Activated CD4-positive, alpha-beta T cell treated with anti-CD3 and anti-CD28 coated beads, Interleukin-2, amount 50 U/mL, for 24 hours (primary cell): ENCODE results near the gene PYCARD.
"Not testable (repeated sequence)": the region's sequence is repeated elsewhere in the genome, so short reads cannot be mapped to it uniquely, and the experiment has no call there.

Experiments
- DNase-seq, 2 donors: peaks; one replicate each; pipeline ENCODE4 v3.0.0-alpha.2; 2020; ENCODE audit warnings: low read depth in 1 of 2, low spot score in 1 of 2

PYCARD gene

DNA sequence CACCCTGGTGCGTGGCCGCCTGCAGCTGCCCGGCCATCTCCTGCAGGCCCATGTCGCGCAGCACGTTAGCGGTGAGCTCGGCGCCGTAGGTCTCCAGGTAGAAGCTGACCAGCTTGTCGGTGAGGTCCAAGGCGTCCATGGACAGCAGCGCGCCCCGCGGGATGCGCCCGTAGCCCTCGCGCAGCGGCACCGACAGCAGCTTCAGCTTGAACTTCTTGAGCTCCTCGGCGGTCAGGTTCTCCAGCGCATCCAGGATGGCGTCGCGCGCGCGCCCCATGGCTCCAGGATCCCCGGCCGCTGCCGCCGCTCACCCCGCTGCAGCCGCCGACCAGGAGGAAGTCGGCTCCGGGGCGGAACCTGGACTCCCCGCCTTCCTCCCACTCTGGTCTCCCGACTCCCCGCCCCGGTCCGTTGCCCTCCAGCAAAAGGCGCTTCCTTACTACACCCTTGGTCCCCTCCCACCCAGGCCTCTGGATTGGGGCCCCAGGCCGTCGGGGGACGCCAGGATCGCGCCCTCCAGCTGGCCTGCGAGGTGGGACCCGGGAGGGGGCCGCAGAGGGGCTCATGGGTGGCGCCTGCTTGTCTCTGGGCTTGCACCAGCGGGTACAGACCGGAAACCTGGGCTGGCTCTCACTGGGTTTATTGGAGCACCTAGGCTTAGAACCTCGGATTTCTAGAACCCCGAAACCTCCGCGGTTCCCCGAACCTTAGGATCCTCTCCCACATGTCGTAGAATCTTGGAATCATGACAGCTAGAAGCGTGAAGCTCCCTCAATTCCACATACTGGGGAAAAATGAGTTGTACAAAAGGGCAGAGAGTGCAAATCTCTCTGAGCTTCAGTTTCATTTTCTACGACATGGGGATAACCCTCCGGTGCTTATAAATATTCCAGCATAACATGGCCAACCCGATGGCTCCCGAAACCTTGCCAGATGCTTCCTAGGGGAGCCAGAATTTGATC, at the start of gene PYCARD:
Gene PYCARD (minus strand): TSS at position 347 of the 962 bp plus-strand sequence. CDS start 70 bp downstream, at position 277.
- no peak for DNase-seq

DNA sequence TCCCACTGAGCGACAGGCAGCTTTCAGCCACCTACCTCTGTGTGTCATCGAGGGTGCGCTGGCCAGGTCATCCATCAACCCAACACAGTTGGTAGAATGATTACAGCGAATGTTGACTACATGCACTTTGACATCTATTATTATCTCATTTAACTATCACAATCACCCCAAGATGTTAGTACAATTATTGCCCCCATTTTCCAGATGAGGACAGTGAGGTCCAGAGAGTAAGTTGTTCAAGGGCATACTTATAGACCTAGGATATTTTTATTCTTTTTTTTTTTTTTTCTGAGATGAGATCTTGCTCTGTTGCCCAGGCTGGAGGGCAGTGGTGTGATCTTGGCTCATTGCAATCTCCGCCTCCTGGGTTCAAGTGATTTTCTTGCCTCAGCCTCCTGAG, 48.9 kb upstream of the PYCARD start:
- no peak for DNase-seq

DNA sequence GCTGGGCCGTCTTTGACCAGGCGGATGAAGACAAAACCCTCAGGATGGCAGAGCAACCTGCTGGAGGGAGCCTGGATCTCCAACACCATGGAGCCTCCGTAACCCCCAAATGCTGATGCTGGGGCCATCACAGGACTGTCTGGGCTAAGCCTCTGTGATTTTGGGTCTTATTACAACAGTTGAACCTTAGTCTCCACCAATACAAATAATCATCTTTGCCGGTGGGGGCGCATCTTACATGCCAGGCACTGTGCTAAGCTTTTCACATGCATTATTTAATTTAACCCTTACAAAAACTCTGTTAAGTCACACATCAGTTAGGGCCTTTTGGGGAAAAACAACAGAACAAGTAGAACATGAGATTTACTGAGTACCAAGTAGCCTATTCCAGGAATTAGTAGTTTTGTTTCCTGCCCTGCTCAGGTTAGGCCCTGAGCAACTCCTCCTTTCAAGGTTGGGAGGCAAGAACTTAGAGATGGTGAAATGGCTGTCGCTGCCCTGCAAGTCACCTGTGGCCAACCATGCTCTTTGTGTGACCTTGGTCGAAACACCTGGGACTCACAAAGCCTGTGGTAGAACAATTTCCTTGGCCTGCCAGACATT, 48.3 kb upstream of the PYCARD start:
- DNase-seq = no peak

DNA sequence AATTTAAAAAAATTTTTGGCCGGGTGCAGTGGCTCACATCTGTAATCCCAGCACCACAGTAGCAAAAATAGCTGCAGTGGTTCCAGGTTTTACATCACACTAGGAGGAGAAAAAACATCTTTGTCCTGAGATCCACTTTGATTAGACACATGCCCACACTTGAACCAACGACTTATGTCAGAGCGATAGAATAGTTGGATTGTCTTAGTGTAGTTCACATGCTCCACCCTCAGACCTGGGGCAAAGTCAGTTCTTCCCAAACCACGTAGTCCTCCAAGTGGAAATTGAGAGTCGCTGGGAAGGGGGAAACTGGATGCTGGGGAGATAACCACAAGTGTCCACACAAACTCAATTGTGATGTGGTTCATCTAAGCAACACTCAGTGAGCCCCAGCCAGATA, 45.8 kb upstream of the PYCARD start:
- no peak for DNase-seq

DNA sequence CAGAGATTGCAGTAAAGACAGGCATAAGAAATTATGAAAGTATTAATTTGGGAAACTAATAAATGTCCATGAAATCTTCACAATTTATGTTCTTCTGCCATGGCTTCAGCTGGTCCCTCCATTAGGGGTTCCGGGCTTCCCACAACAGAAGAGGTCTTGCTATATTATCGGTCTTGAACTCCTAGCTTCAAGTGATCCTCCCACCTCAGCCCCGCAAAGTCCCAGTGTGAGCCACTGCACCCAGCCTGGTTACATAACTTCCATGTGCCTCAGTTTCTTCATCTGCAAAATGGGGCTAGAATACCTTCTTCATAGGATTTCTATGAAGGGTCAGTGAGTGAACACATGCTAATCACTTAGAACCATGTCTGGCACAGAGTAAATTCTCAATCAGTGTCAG, 43.7 kb upstream of the PYCARD start:
- DNase-seq = no peak

DNA sequence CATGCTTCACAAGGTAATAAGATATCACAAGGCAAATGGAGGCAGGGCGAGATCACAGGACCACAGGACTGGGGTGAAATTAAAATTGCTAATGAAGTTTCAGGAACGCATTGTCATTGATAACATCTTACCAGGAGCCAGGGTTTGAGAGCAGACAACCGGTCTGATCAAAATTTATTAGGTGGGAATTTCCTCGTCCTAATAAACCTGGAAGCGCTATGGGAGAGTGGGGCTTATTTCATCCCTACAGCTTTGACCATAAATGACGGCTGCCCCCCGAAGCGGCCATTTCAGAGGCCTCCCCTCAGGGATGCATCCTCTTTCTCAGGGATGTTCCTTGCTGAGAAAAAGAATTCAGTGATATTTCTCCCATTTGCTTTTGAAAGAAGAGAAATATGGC, 43.0 kb upstream of the PYCARD start:
- DNase-seq = not testable (repeated sequence)

DNA sequence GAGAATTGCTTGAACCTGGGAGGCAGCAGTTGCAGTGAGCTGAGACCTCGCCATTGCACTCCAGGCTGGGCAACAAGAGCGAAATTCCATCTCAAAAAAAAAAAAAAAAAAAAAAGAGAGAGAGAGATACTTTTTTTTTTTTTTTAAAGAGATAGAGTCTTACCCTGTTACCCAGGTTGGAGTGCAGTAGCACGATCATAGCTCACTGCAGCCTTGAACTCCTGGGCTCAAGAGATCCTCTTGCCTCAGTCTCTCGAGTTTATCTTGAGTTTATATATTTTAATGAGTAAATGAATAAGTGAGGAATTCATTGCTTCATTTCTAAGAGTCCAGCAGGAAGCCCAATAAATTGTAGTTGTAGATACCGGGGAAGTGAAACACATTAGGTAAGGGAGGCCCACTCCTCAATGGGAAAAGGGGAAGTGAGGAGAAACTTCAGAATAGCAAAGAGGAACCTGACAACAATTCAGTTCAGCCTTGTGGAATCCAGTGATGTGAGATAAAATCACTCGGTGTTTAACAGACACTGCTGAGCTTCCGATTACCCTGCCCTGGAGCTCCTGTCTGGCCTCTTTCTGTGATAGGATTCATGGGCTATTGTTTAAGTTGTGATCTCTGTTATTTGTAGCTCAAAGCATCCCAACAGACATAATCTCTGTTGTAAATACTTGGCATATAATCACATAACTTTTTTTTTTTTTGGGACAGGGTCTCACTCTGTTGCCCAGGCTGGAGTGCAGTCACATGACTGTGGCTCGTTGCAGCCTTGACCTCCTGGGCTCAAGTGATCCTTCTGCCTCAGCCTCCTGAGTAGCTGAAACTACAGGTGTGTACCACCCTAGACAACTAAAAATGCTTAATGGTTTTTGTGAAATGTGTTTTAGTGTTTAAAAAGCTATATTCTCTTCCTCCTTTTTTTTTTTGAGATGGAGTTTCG, 41.4 kb upstream of the PYCARD start:
- no peak for DNase-seq

DNA sequence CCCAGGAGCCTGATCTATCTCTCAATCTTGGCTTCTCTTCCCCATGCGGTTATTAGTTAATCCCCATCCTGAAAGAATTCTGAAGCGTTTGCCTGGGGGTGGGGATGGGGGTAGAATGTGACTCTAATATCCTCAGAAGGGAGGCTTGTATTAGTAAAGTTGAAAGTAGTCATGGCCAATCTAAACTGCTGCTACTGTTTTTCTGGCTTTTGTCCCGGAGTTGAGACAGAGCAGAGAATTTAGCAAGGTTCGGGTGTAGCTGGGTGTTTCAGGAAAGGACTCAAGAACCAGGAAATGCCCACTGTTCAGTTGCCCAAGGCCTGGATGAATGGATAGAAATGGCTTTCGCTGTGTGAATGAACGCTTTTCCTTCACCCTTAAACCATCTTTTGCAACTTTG, 39.6 kb upstream of the PYCARD start:
- no peak for DNase-seq

DNA sequence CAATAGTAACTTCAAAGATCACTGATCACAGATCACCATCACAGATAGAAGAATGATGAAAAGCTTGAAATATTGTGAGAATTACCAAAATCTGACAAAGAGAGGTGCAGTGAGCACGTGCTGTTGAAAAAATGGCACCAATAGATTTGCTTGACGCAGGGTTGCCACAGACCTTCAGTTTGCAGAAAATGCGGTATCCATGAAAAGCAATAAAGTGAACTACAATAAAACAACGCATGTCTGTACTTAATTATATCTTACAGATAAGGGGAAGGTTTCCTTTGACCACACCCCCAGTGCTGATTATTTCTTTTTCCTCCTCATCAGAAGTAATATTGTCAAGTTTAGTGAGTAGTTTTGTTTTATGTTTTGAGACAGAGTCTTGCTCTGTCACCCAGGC, 35.5 kb upstream of the PYCARD start:
- DNase-seq = no peak

DNA sequence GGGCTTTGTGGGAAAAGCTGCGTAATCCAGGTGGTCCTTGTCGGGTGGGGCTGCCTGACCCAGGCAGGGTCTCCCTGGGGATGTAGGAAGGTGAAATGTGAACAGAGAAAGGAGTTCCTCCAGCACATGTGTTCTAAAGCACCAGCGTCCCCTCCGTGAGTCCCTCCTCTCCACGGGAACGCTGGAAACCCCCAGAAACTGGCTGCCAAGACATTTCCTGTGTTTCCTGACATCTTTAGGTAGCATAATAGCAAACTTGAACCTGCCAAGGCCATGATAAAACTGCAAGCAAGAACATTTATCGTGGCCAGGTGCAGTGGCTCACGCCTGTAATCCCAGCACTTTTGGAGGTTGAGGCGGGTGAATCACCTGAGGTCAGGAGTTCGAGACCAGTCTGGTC, 26.9 kb upstream of the PYCARD start:
- DNase-seq = no peak

DNA sequence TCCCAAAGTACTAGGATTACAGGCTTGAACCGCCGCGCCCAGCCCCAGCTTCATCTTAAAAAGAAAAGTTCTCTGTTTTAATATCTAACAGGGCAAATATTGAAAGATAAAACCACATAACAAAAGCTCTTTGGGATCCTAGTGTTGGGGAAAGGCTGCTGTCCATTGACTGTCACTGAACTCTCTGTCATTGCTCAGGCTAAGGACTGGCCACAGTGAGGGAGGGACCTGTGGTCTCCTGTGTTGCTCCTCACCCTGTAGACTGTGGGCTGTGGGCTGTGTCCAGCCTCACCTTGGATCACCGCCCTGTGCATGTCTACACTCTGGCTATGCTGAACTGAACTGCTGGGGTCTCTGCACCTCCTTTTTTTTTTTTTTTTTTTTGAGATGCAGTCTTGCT, 25.6 kb upstream of the PYCARD start:
- no peak for DNase-seq

DNA sequence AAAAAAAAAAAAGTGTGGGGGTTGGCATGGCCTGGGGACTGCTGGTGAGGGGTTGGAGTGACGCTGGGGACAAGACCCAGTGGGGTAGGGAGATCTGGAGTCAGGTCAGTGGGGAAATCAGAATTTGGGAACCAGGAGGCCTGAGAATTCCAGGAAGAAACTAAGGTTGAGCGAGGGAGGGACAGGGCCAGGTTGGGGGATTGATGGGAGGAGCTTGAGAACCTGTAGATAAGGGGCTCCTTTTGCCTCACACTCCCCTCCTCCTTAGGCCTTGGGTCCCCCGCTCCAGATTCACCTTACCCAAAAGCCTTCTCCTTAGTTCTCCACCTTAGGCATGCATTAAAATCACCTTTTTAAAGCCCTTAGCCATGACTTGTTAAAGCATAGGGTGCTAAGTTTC, 22.6 kb upstream of the PYCARD start:
- no peak for DNase-seq

DNA sequence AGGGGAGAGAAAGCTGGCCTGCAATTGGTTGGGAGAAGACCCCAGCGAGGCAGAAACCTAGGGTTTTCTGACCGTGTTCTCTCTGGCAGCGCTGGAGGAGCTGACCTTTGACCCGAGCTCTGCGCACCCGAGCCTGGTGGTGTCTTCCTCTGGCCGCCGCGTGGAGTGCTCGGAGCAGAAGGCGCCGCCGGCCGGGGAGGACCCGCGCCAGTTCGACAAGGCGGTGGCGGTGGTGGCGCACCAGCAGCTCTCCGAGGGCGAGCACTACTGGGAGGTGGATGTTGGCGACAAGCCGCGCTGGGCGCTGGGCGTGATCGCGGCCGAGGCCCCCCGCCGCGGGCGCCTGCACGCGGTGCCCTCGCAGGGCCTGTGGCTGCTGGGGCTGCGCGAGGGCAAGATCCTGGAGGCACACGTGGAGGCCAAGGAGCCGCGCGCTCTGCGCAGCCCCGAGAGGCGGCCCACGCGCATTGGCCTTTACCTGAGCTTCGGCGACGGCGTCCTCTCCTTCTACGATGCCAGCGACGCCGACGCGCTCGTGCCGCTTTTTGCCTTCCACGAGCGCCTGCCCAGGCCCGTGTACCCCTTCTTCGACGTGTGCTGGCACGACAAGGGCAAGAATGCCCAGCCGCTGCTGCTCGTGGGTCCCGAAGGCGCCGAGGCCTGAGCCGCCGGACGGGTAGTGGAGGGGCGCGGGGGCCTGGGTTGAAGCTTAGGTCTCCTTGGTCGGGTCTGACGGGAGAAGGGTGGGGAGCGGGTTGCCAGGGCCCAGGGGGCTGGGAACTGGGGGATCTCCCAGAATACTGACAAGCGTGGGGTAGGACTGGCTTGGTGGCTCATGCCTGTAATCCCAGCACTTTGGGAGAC, 21.8 kb upstream of the PYCARD start:
- no peak for DNase-seq

DNA sequence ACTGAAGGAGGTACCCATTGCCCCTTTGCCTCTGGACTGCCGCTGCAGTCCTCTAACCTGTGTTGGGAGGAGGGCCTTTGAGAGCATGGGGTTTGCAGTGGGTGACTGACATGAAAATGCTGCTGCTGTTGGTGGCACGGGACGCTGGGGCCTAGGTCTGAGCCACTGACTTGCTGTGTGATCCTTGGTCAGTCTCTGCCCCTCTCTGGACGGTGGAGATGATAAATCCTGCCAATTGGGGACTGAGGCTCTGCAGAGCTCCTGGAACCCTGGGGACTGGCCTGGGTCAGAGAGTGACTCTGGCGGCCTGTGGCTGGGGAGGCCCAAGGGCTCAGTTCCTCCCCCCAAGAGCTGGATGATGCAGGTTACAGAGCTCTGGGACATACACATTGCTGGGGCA, 20.5 kb upstream of the PYCARD start:
- no peak for DNase-seq

DNA sequence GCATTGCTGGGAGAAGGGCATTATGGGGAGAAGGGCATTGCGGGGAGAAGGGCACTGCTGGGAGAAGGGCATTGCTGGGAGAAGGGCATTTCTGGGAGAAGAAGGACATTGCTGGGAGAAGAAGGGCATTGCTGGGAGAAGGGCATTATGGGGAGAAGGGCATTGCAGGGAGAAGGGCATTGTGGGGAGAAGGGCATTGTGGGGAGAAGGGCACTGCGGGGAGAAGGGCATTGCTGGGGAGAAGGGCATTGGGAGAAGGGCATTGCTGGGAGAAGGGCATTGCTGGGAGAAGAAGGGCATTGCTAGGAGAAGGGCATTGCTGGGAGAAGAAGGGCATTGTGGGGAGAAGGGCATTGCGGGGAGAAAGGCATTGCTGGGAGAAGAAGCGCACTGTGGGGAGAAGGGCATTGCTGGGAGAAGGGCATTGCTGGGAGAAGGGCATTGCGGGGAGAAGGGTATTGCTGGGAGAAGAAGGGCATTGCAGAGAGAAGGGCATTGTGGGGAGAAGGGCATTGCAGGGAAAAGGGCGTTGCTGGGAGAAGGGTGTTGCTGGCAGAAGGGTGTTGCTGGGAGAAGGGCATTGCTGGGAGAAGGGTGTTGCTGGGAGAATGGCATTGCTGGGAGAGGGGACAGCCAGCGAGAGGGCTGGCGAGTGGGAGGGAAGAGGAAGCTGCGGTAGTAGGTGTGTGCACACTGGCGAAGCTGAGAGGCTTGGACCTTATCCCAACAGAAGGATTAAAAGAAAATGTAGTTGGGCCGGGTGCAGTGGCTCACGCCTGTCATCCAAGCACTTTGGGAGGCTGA, 19.0 kb upstream of the PYCARD start:
- no peak for DNase-seq

DNA sequence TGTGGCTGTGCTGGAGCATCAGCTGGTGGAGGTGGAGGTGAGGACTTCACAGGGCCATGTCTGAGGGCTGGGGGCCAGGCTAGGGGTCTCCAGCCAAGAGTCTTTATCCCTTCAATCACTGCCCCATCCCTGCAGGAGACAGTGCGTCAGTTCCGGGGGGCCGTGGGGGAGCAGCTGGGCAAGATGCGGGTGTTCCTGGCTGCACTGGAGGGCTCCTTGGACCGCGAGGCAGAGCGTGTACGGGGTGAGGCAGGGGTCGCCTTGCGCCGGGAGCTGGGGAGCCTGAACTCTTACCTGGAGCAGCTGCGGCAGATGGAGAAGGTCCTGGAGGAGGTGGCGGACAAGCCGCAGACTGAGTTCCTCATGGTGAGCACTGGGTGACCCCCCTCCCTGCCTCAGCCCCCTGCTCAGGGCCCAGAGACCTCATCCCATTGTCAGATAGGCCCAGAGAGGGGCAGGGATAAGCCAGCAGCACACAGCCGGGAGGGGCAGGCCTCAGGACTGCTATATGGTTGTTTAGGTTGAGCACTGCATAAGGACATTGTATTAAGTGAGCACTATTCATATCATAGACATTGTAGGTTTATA, 16.7 kb upstream of the PYCARD start:
- no peak for DNase-seq

DNA sequence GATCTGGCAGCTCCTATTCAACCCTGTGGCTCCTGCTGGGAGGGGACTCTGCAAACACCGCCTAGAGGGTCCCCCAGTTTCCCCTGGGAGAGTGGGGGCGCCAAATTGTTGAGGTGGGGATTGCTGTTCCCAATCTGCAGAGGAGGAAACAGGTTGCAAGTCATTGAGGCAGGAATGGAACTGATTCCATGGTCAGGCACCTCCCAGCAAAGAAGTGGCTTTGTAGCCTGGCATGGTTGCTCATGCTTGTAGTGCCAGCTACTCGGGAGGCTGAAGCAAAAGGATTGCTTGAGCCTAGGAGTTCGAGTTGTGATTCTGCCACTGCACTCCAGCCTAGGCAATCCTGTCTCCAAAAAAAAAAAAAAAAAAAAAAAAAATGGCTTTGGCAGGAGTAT, 14.6 kb upstream of the PYCARD start:
- no peak for DNase-seq

DNA sequence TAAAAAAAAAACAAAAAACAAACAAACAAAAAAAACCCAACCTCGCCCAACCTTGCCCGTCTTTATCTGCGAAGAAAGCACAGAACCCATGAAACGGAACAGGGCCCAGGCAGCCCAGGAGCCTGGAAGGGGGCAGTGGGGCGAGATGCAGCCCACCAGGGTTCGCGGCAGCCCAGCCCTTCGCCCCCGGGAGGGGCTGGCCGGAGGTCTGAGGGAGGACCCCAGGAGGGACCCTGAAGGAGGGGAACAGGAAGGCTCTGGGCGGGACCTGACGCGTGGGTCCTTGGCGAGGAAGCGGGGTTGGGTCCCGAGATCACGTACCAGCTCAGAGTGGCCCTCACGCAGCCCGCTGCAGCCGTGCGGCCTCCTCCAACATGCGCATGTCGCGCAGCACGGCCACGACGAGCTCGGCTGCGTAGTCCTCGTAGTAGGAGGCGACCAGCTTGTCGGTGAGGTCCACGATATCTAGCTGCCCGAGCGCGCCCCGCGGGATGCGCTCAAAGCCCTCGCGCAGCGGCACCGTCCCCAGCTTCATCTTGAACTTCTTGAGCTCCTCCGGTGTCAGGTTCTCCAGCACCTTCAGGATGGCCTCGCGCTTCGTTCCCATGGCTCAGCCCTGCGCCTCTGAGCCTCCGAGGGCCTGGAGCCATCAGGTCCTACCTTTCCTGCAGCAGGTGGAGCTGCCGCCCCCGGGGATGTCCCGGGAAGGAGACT, 14.0 kb upstream of the PYCARD start, which contains the start of gene PYDC1:
Gene PYDC1 (minus strand): TSS at position 714 of the 714 bp plus-strand sequence. CDS start 107 bp downstream, at position 607.
- DNase-seq = no peak
